Ovary (tissue), 9 donors: ENCODE data around the gene ATCAY. TPM values are rescaled to one million over a fixed set of nuclear protein-coding genes. Genes with fewer than 3 reads are reported as not detected.

ENCODE experiments used
- DNase-seq, 5 donors: peaks; one replicate each; pipeline ENCODE4 v3.0.0-alpha.2; 2019 to 2020
- H3K27ac ChIP-seq, 2 donors: fragments of 200-600 bp; one replicate each; pipeline versions ENCODE4 v1.5.1 to v1.8.0; 2019 to 2022
- H3K27me3 ChIP-seq: fragments of 200-600 bp; one replicate; pipeline ENCODE4 v1.8.0; 2022
- H3K36me3 ChIP-seq: fragments of 200-600 bp; sonication (generic); one replicate; pipeline ENCODE4 v1.5.1; 2019
- H3K4me1 ChIP-seq: one replicate; pipeline ENCODE4 v1.8.1; 2013; ENCODE audit warnings: mild to moderate bottlenecking, moderate library complexity; ENCODE audit not compliant: insufficient read depth
- H3K4me3 ChIP-seq: fragments of 200-600 bp; sonication (generic); one replicate; pipeline ENCODE4 v1.5.1; 2017
- H3K9me3 ChIP-seq, 2 donors: fragments of 200-600 bp in 1 of 2; sonication (generic) in 1 of 2; one replicate each; pipeline versions ENCODE4 v1.5.1 to v1.8.1; 2013 to 2019; ENCODE audit warnings: mild to moderate bottlenecking in 1 of 2, moderate library complexity in 1 of 2
- CTCF ChIP-seq, 3 donors: fragments of 450-650 bp in 2 of 3; fragments of 200-600 bp in 1 of 3; IDR thresholded peaks; one replicate each; pipeline versions ENCODE4 v1.5.1 to v1.8.0; 2016 to 2022; ENCODE audit warnings: antibody characterized with exemption in 3 of 3, mild to moderate bottlenecking in 1 of 3
- EP300 ChIP-seq: sonication (generic); formaldehyde crosslinking; IDR thresholded peaks from one replicate; pipeline ENCODE4 v1.6.1; 2017; ENCODE audit warnings: antibody characterized with exemption
- POLR2A ChIP-seq: fragments of 450-650 bp; IDR thresholded peaks from one replicate; pipeline ENCODE4 v1.6.1; 2017; ENCODE audit warnings: antibody characterized with exemption, mild to moderate bottlenecking, moderate library complexity
- WGBS, 3 donors: extraction: QIAGEN DNeasy Blood & Tissue Kit in 1 of 3; methylation state at CpG; one replicate each; pipeline versions ENCODE4 v1.1.5 to v1.1.7; 2013 to 2017; 5-methylcytosine and 5-hydroxymethylcytosine counted together
- intact Hi-C, 4 donors: fragments of 100-400 bp; cut with DNase I; formaldehyde crosslinking; loops; one replicate each; pipeline versions ENCODE4 v1.11.0 to v1.15.1; 2022 to 2023
- polyA plus RNA-seq, 2 donors: library from polyadenylated mRNA; stranded (reverse); fragments of 200-250 nt in 1 of 2; fragments of 350-450 nt in 1 of 2; fragmentation: Illumina TruSeq in 1 of 2; extraction: RNeasy Lipid Tissue Mini Kit (QIAGEN cat#74804) in 1 of 2; gene quantifications; one replicate each; pipeline ENCODE4 v1.2.3, GENCODE V29; 2013 to 2014
- total RNA-seq, 7 donors: library from RNA; depleted of rRNA in 2 of 7; stranded (reverse); fragments of >200 nt in 2 of 7; fragmentation: NEBNext Ultra II Directional in 3 of 7; extraction: Animal tissue kit (Norgen Biotek cat#: 25700) in 3 of 7; gene quantifications; one replicate each; pipeline versions ENCODE4 v1.1.0 to v1.2.4, GENCODE V29; 2016 to 2023
- donor health status: DM: no; HTN: no; CAD: no; lungs with moderate emphysema.
- donor health status: DM: no; HTN: no; CAD: no.
- donor health status: Bipolar disorder and iron deficiency.
- donor health status: DM: yes; HTN: yes; CAD: no.
- donor health status: DM: no; HTN: no; CAD: no.
- donor health status: DM: yes; HTN: yes; CAD: no.

Gene ATCAY
- total and polyA plus RNA-seq, 9 donors: 0.31 TPM; not detected in 8

GRCh38 chr19:3834349-3835054 lies 46.0 kb upstream of the ATCAY start:
- no peak for TF ChIP-seq CTCF (IDR thresholded peaks at IDR 0.05)
- TF ChIP-seq EP300: no peak
- TF ChIP-seq POLR2A: no peak
- no peaks in the 10 kb centered on the region for H3K4me1 ChIP-seq
- H3K9me3 ChIP-seq: no peaks in the 10 kb centered on the region
- H3K36me3 ChIP-seq: no peaks in the 10 kb centered on the region
- H3K4me3 ChIP-seq: no peak overlapping the region
- intact Hi-C loops: no loop called here
- H3K27me3 ChIP-seq: no peaks in the 10 kb centered on the region
- WGBS, 3 donors: 83 to 88% (median 87%) methylated on average over 34 to 35 of the region's 35 CpGs
- DNase-seq: no peak
- H3K27ac ChIP-seq: no peak overlapping the region

- no peak overlapping the region for H3K27ac ChIP-seq
- intact Hi-C loops: no loop called here
- no peaks in the 10 kb centered on the region for H3K27me3 ChIP-seq
- H3K4me1 ChIP-seq: no peaks in the 10 kb centered on the region
- no peak for TF ChIP-seq POLR2A
- TF ChIP-seq CTCF (IDR thresholded peaks at IDR 0.05): no peak
- no peak for TF ChIP-seq EP300
- H3K4me3 ChIP-seq: no peak overlapping the region
- H3K36me3 ChIP-seq: no peaks in the 10 kb centered on the region
- WGBS, 3 donors: 82 to 95% (median 95%) methylated on average over 9 of the region's 9 CpGs
- no peak for DNase-seq
- no peaks in the 10 kb centered on the region for H3K9me3 ChIP-seq
Measured at GRCh38 chr19:3835055-3835435, 45.4 kb upstream of the ATCAY start.

GRCh38 chr19:3836887-3837286 lies 43.6 kb upstream of the ATCAY start:
- intact Hi-C loops: no loop called here
- no peak overlapping the region for H3K27ac ChIP-seq
- no peak for TF ChIP-seq EP300
- TF ChIP-seq POLR2A: no peak
- TF ChIP-seq CTCF (IDR thresholded peaks at IDR 0.05): no peak
- DNase-seq: no peak
- no peaks in the 10 kb centered on the region for H3K36me3 ChIP-seq
- H3K9me3 ChIP-seq: no peaks in the 10 kb centered on the region
- H3K4me3 ChIP-seq: no peak overlapping the region
- H3K4me1 ChIP-seq: no peaks in the 10 kb centered on the region
- no peaks in the 10 kb centered on the region for H3K27me3 ChIP-seq
- WGBS, 3 donors: 90 to 96% (median 96%) methylated on average over 6 of the region's 6 CpGs

- TF ChIP-seq CTCF (IDR thresholded peaks at IDR 0.05): no peak
- no peak for TF ChIP-seq POLR2A
- no peak for TF ChIP-seq EP300
- H3K4me3 ChIP-seq: no peak overlapping the region
- no peak overlapping the region for H3K27ac ChIP-seq
- DNase-seq: no peak
- H3K36me3 ChIP-seq: no peaks in the 10 kb centered on the region
- 94 to 98% (median 97%) methylated on average over 17 of the region's 17 CpGs for WGBS, 3 donors
- no peaks in the 10 kb centered on the region for H3K4me1 ChIP-seq
- H3K9me3 ChIP-seq: no peaks in the 10 kb centered on the region
- intact Hi-C loops: no loop called here
- H3K27me3 ChIP-seq: no peaks in the 10 kb centered on the region
Measured at GRCh38 chr19:3837332-3837731, 43.2 kb upstream of the ATCAY start.
